Right renal cortex interstitium (tissue), 3 donors: Measurements from ENCODE around the gene KCNAB1. TPM values are rescaled to one million over a fixed set of nuclear protein-coding genes. Genes with fewer than 3 reads are reported as not detected.
"Not testable (repeated sequence)": the region's sequence is repeated elsewhere in the genome, so short reads cannot be mapped to it uniquely, and the experiment has no call there.

Source experiments
- DNase-seq, 3 donors: peaks; one replicate each; pipeline ENCODE4 v3.0.0-alpha.2; 2013; ENCODE audit warnings: low read depth in 3 of 3, low spot score in 2 of 3
- polyA plus RNA-seq, 3 donors: library from polyadenylated mRNA; unstranded; fragments of 120-200 nt; gene quantifications; one replicate each; pipeline ENCODE4 v1.2.1, GENCODE V29; 2013; ENCODE audit not compliant: insufficient read length in 3 of 3

KCNAB1 gene
- polyA plus RNA-seq, 3 donors = 2.9 to 3.7 (median 3.0) TPM

DNA sequence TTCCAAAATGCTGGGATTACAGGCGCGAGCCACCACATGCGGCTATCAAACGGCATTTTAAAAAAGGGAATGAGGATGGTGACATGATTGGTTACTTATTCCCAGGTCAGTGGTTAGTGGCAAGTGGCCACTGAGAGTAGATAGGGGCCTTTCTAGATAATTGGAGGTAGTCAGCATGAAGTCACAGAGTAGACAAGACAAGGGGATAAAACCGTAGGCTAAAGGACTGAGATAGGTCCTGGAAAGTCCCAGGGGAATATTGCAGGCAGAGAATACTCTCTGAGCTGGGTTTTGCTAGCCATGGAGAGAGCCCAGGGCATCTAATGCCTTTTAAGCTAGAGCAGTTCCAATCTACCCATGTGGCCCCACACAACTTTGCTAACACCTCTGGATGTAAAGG, 52.2 kb downstream of the KCNAB1 start:
- DNase-seq = no peak

DNA sequence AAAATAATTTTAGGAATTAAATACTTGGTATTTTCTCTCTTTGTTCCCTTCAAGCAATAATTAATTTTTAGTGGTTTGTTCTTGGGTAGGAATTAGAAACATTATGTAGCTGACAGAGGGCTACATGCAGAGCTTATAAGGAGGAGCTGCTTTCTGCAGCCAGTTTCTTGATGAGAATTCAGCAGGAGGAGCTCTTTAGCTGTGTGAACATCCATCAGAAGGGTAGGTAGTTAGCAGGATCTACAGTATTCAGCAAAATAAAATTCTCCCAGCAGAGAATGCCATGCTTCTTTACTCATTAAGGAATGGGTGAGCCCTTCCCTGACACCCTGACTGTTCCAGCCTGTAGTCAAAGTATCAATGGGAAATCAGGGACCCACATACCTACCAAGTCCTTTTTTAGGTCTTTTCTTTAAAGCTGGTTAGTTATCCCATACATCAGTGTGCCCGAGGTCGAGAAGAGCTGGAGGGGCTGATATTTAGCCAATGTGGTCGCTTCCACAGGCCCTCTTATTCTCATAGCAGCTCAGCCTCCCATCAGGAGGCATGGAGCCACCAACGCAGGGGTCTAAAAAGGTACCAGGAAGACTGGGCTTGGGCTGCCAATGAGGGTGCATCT, 54.0 kb downstream of the KCNAB1 start:
- no peak for DNase-seq

GRCh38 chr3:156175570-156175969, 55.2 kb downstream of the KCNAB1 start:
- no peak for DNase-seq

- DNase-seq = no peak
These were observed 55.7 kb downstream of the KCNAB1 start for GRCh38 chr3:156176048-156176447.

- no peak for DNase-seq
These were observed 56.3 kb downstream of the KCNAB1 start for GRCh38 chr3:156176629-156177210.

- no peak for DNase-seq
These were observed 59.7 kb downstream of the KCNAB1 start for GRCh38 chr3:156180077-156180476.

- no peak for DNase-seq
These were observed 61.1 kb downstream of the KCNAB1 start for GRCh38 chr3:156181509-156181908.

DNA sequence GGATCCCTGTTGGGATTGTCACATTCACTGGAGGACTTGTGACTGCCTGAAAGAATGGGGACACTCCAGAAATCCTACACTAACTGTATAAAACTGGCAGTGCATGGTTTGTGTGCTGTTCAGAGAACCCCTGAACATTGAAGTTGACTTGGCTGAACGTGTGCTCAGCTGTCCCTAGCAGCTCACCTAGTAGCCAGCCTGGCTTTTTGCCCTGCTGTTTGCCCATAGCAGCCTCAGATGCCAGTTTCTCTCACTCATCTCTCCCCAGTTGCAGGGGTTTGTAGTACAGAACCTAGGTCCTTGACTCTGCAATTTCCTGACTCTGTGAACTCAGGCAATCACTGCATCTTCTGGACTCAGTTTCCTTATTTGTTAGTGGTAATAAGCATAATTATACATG, 63.0 kb downstream of the KCNAB1 start:
- no peak for DNase-seq

DNA sequence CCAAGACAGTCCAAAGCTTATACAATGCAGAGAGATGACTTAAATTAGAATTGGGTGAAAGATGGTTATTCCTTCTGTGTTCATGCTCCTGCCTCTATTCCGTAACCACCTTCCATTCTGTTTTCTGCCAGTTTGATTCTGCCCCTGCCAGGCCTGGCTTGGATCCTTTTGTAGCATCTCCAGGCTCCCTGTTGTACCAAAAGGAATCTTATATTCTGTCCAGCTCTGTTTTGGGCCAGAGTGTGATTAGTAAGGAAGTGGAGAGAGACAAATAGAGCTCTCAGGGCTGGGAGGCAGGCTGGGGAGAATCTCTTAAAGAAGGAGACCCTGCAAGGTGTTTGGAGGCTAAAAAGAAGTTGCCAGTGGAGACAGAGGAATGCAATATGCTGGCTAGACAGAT, 63.8 kb downstream of the KCNAB1 start:
- DNase-seq = no peak

DNA sequence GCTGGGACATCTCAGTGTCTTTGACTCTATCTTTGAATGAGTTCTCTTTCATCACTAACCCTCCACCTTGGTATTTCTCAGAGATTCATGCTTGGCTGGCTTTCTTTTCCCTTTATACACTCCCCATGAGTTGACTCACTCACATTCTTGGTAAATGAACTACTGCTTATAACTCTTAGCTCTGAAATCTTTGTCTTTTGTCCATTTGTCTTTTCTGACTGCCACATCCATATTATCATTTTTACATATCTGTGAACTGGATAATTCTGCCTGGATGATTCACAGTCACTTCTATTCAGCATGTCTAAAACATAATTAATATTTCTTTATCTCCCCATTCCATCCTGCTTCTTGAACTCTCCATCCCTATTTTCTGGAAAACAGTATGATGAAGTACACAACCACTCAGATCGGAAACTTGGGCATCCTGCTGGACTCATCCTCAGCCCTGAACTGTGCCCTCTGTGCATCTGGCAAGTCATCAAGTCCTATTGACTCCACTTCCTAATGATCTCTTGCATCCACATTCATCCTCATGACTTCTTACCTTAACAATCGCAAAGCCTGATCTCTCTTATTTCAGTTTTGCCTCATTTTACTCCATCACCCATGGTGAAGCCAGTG, 66.9 kb downstream of the KCNAB1 start:
- DNase-seq = no peak

GRCh38 chr3:156188757-156189156, 68.4 kb downstream of the KCNAB1 start:
- DNase-seq = no peak

DNA sequence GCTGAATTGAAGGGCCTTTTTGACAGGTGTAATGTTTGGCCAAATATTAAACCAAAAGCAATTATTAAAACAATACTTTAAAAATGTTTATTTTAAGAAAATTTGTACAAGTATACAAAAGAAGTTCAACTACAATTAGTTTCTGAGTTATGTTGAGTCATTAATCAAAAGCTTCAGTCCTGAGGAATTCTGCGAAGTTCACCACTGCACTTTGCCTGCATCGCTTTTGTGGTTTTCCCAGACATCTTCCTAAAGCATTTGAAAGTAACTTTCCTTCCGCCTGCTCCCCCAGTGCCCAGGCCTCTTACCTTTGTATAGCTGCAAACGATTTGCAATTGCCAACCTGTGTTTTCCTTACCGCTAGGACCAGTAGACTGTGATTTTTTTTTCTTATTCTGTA, 69.5 kb downstream of the KCNAB1 start:
- no peak for DNase-seq

DNA sequence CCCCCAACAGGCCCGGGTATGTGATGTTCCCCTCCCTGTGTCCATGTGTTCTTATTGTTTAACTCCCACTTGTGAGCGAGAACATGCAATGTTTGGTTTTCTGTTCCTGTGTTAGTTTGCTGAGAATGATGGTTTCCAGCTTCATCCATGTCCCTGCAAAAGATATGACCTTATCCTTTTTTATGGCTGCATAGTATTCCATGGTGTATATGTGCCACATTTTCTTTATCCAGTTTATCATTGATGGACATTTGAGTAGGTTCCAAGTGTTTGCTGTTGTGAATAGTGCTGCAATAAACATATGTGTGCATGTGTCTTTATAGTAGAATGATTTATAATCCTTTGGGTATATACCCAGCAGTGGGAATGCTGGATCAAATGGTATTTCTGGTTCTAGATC, 74.6 kb downstream of the KCNAB1 start:
- DNase-seq = not testable (repeated sequence)

- not testable (repeated sequence) for DNase-seq
These were observed 76.8 kb downstream of the KCNAB1 start for GRCh38 chr3:156197152-156197551.

DNA sequence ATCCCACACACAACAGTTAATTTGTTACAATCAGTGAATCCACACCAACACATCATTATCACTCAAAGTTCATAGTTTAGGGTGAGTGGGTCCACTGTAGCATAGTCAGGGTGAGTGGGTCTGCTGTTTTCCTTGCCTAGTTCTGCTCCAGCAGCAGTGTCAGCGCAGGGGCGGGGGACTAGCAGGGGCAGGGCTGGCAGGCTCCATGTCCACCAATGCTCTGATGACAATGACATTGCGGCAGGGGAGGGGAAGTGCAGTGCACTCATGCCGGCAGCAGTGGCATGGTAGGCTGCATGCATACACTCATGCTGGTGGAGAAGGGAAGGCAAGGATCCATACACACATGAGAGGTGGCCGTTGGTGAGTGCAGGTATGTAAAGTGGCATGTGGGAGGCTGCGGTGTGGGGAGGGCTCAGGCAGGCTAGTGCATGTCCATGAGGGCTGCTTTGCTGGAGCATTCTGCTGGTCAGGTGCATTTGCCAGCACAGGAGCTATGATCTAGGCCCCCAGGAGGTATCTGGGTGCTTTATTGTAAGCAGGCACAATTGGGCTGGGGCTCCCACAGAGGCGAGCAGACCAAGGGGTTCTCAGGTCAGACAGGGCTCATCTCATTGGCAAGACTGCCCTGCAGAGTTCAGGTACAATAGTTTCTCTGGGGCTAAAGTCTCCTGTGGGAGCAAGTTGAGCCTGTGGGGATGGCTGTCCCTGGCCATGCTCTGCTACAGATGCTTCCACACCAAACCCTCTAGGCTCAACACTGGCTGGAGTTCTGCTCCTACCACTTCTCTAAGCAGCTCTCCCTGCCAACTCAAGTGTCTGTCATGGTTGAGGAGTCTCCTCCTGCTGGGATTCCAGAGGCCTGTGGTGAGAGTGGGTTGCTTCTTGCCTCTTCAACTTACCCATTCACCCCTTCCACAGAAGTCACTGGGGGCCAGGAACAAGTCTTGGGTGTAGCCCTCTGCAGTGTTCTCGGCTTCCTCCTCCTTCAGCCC, 81.3 kb downstream of the KCNAB1 start:
- DNase-seq = no peak

- DNase-seq = no peak
These were observed 85.8 kb downstream of the KCNAB1 start for GRCh38 chr3:156206157-156206556.

DNA sequence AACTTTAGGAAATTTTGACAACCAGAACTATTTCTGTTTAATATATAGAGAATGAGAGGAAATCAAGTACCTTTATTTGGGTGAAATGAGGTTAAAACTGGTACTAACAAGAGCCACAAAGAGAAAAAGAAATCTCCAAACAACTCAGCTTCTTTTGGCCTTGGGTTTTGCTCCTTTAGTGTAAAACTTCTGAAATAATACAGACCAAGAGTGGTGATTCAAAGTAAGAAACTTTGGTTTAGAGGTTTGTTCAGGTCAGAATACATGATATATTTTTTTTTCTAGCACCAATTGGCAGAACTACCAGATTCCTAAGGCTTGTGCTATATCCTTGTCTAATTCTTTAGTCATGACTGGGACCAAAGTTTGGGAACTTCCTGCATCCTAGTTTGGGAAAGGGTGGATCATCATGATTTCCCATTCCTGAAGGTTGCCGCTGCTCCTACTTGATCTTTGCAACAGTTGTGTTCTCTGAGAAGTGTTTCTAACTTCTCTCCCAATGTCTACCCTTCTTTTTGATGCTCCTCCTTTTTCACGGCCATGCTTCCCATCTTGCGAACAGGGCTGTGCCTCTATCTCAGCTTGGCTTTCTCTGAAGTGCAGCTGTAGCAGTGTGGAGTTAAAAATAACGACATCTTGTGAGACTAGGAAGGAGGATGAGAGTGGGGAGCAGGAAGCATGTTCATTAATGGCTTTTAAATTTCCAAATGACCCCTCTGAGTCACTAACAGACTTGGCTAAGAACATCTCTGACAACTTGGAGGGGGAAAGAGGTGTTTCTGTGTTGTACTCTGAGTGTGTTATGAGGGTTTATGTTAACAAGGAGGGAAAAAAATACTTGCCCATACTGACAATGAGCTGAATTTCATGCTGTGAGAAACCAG, 87.7 kb downstream of the KCNAB1 start:
- no peak for DNase-seq

DNA sequence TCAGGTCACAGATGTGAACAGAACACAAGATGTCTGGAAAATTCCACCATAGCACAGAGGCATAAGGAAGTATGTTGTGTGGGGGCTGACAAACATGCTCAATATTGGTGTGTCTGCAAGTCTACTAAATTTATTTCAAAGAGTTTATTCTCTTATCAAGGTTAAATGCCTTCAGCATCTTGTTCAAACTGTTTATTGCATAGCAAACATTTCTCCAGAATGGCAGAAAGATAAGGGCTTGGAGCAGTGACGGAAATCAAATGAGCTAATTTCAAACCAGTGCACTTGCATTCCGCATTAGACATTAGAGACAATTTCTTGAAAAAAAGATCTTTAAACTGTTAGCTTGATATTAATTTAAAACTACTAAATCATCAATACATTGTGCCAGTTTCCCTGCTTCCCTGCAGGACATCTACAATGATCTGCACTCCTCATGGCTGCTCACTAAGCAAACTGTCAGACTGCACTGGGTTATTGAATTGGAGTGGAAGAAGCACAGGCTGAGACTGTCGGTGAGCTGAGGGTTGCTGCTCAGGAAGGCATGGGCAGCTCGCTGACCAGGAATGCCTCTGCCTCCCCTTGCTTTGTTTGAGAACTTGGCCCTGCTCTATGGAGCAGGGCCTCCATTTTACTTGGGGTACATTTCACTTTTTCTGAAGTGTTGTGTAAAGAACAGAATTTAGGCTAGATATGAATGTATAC, 89.4 kb downstream of the KCNAB1 start:
- DNase-seq = no peak

DNA sequence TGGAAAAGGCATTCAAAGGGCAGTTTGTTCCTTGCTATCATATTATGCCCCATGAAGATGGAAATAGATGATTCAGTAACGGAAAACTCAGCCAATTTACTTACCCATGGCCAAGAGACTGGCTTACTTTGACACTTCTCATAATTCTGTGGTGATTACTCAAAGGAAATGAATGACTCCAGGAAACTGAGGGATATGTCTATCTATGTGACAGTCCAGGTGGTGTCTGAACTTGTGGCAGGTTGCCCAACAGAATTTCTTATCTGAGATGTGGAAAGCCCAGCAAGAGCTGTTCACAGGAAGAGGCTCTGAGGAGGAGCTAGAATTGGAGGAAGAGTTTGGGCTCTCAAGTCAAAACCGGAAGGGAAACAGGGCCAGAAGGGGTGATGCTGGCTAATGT, 91.2 kb downstream of the KCNAB1 start:
- DNase-seq = no peak

- no peak for DNase-seq
These were observed 94.3 kb downstream of the KCNAB1 start for GRCh38 chr3:156214676-156215075.
